Neural progenitor cell (in vitro differentiated cells): ENCODE results near the gene SEMA3D. TPM values are rescaled to one million over a fixed set of nuclear protein-coding genes. Genes with fewer than 3 reads are reported as not detected.

Experiments
- DNase-seq: peaks from one replicate; pipeline ENCODE4 v3.0.0-alpha.2; 2016; ENCODE audit warnings: low spot score
- H2AFZ ChIP-seq: fragments of 200-600 bp; sonication (generic); replicated peaks from 2 replicates; pipeline ENCODE4 v1.6.1; 2016; ENCODE audit warnings: antibody characterized with exemption
- H3F3A ChIP-seq: fragments of 200-600 bp; sonication (generic); 2 replicates; pipeline ENCODE4 v1.6.1; 2016; ENCODE audit warnings: antibody characterized with exemption, low read depth
- H3K27ac ChIP-seq: fragments of 200-600 bp; sonication (generic); 2 replicates; pipeline ENCODE4 v1.5.1; 2016; ENCODE audit warnings: mild to moderate bottlenecking
- H3K27me3 ChIP-seq: fragments of 200-600 bp; sonication (generic); 2 replicates; pipeline ENCODE4 v1.6.1; 2016; ENCODE audit warnings: mild to moderate bottlenecking, moderate library complexity
- H3K36me3 ChIP-seq: fragments of 200-600 bp; sonication (generic); 2 replicates; pipeline ENCODE4 v1.5.1; 2016
- H3K4me1 ChIP-seq: fragments of 200-600 bp; sonication (generic); 2 replicates; pipeline ENCODE4 v1.6.1; 2016; ENCODE audit warnings: mixed run types
- H3K4me2 ChIP-seq: fragments of 200-600 bp; sonication (generic); 2 replicates; pipeline ENCODE4 v1.6.1; 2016
- H3K4me3 ChIP-seq: fragments of 200-600 bp; sonication (generic); 2 replicates; pipeline ENCODE4 v1.5.1; 2016
- H3K79me2 ChIP-seq: fragments of 200-600 bp; sonication (generic); 2 replicates; pipeline ENCODE4 v1.6.1; 2016; ENCODE audit warnings: low read depth
- H3K9ac ChIP-seq: fragments of 200-600 bp; sonication (generic); 2 replicates; pipeline ENCODE4 v1.6.1; 2016
- H3K9me3 ChIP-seq: fragments of 200-600 bp; sonication (generic); 2 replicates; pipeline ENCODE4 v1.5.1; 2016; ENCODE audit warnings: low read depth
- H4K20me1 ChIP-seq: fragments of 200-600 bp; sonication (generic); 2 replicates; pipeline ENCODE4 v1.6.1; 2016; ENCODE audit warnings: low read depth
- H3K27ac Mint-ChIP-seq: 3 replicates; pipeline ENCODE4 v1.8.0; 2021; ENCODE audit warnings: mixed read lengths
- H3K27me3 Mint-ChIP-seq: 2 replicates; pipeline ENCODE4 v1.8.0; 2022; ENCODE audit warnings: low read depth, mild to moderate bottlenecking, inconsistent platforms, moderate library complexity, mixed read lengths; ENCODE audit not compliant: insufficient read depth
- H3K36me3 Mint-ChIP-seq: 3 replicates; pipeline ENCODE4 v1.8.0; 2021; ENCODE audit warnings: mixed read lengths
- H3K4me1 Mint-ChIP-seq: 3 replicates; pipeline ENCODE4 v1.8.0; 2021; ENCODE audit warnings: mixed read lengths
- H3K4me3 Mint-ChIP-seq: 3 replicates; pipeline ENCODE4 v1.8.0; 2021; ENCODE audit warnings: mild to moderate bottlenecking, moderate library complexity, mixed read lengths
- H3K9me3 Mint-ChIP-seq: 3 replicates; pipeline ENCODE4 v1.8.0; 2020; ENCODE audit warnings: mixed read lengths
- EZH2 ChIP-seq: fragments of 200-600 bp; sonication (generic); IDR thresholded peaks from 2 replicates; pipeline ENCODE4 v1.6.1; 2017; ENCODE audit warnings: antibody characterized with exemption, mild to moderate bottlenecking, moderate library complexity
- EZH2phosphoT487 ChIP-seq: fragments of 200-600 bp; sonication (generic); IDR thresholded peaks from 2 replicates; pipeline ENCODE4 v1.6.1; 2017; ENCODE audit warnings: antibody characterized with exemption
- total RNA-seq: library from RNA; depleted of rRNA; stranded (reverse); fragments of >200 nt; gene quantifications from 2 replicates; pipeline ENCODE4 v1.2.3, GENCODE V29; 2015; ENCODE audit warnings: low replicate concordance
- TF ChIP-seq, protein P1 (sequence below): fragments of 200-600 bp; sonication (generic); IDR thresholded peaks from 2 replicates; pipeline ENCODE4 v1.5.1; 2017; ENCODE audit warnings: antibody characterized with exemption, mild to moderate bottlenecking

Gene SEMA3D
- total RNA-seq, 1 donor from 2014 or later: 0.99 TPM

DNA sequence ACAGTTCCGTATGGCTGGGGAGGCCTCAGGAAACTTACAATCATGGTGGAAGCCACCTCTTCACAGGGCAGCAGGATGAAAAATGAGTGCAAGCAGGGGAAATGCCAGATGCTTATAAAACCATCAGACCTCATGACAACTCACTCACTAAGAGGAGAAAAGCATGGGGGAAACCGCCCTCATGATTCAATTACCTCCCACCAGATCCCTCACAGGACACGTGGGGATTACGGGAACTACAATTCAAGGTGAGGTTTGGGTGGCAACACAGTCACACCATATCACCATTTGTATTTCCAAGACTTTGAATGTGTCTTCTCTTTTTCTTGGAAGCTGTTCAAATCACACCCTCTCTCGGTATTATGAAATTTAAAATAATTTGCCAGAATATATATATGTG is 80.1 kb downstream of the SEMA3D start:
- no peaks in the 10 kb centered on the region for H3K9me3 Mint-ChIP-seq
- H3K27ac ChIP-seq: no peak overlapping the region

DNA sequence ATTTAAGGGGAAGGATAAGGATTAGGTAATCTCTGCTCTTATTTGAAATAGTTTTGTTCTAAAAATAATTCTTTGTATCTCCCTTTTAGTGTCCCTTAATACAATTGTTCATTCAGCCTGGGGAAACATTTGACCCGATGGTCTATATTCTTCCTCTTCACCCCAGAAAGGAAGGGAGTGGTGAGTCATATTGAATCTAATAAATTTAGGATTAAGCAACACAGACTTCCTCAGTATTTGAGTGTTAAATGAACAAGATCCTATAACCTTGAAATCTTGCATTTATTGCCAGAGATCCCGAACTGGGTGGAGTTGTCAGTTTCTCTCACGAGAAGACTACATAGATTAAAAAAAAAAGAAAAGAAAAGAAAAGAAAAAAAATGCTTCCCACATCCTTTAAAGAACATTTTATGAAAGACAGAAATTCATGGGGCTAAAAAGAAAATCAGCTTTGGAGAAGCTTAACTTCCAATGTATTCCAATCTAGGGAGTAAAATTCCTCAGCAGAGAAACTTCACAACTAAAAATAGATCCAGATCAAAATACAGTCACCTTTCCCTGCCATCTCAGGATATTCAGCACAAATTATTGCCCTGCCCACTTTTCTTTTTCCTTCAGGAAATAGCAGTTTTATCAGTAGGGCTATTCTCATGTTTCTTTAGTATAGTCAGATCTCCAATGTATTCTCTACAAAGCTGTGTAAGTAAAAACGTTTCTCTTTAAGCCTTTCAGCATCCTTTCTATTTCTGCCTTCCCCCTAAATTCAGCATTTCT is 82.2 kb downstream of the SEMA3D start:
- H3K27me3 ChIP-seq: no peaks in the 10 kb centered on the region
- no peak overlapping the region for H2AFZ ChIP-seq
- H3K9me3 ChIP-seq: no peaks in the 10 kb centered on the region
- no peaks in the 10 kb centered on the region for H3F3A ChIP-seq
- H3K9ac ChIP-seq: no peak overlapping the region
- no peaks in the 10 kb centered on the region for H3K9me3 Mint-ChIP-seq
- DNase-seq: no peak
- no peaks in the 10 kb centered on the region for H4K20me1 ChIP-seq
- H3K36me3 ChIP-seq: no peaks in the 10 kb centered on the region
- peaks cover 15% of the 10 kb centered on the region for H3K4me1 Mint-ChIP-seq
- H3K4me1 ChIP-seq: peaks cover 7% of the 10 kb centered on the region
- H3K4me3 Mint-ChIP-seq: no peak overlapping the region
- H3K27ac ChIP-seq: no peak overlapping the region
- no peak for TF ChIP-seq EZH2phosphoT487
- TF ChIP-seq, protein P1, sequence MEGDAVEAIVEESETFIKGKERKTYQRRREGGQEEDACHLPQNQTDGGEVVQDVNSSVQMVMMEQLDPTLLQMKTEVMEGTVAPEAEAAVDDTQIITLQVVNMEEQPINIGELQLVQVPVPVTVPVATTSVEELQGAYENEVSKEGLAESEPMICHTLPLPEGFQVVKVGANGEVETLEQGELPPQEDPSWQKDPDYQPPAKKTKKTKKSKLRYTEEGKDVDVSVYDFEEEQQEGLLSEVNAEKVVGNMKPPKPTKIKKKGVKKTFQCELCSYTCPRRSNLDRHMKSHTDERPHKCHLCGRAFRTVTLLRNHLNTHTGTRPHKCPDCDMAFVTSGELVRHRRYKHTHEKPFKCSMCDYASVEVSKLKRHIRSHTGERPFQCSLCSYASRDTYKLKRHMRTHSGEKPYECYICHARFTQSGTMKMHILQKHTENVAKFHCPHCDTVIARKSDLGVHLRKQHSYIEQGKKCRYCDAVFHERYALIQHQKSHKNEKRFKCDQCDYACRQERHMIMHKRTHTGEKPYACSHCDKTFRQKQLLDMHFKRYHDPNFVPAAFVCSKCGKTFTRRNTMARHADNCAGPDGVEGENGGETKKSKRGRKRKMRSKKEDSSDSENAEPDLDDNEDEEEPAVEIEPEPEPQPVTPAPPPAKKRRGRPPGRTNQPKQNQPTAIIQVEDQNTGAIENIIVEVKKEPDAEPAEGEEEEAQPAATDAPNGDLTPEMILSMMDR: no peak
- TF ChIP-seq EZH2: no peak
- no peaks in the 10 kb centered on the region for H3K27me3 Mint-ChIP-seq
- no peaks in the 10 kb centered on the region for H3K36me3 Mint-ChIP-seq
- H3K4me3 ChIP-seq: no peak overlapping the region
- no peak overlapping the region for H3K27ac Mint-ChIP-seq
- no peaks in the 10 kb centered on the region for H3K79me2 ChIP-seq
- H3K4me2 ChIP-seq: no peak overlapping the region

More for the DNA sequence above, 80.1 kb downstream of the SEMA3D start:
- no peaks in the 10 kb centered on the region for H3K79me2 ChIP-seq
- H3K27me3 ChIP-seq: no peaks in the 10 kb centered on the region
- H3K4me3 ChIP-seq: no peak overlapping the region
- H3F3A ChIP-seq: no peaks in the 10 kb centered on the region
- DNase-seq: no peak
- Mint-ChIP-seq H3K4me1 (peaks cover 15% of the 10 kb centered on the region), H3K27ac (no peak overlapping the region), H3K36me3 (no peaks in the 10 kb centered on the region), H3K4me3 (no peak overlapping the region), H3K27me3 (no peaks in the 10 kb centered on the region)
- H2AFZ ChIP-seq: no peak overlapping the region
- peaks cover 7% of the 10 kb centered on the region for H3K4me1 ChIP-seq
- no peak for TF ChIP-seq EZH2
- TF ChIP-seq, protein P1: no peak
- no peak for TF ChIP-seq EZH2phosphoT487
- no peak overlapping the region for H3K4me2 ChIP-seq
- no peak overlapping the region for H3K9ac ChIP-seq
- no peaks in the 10 kb centered on the region for H4K20me1 ChIP-seq
- no peaks in the 10 kb centered on the region for H3K9me3 ChIP-seq
- no peaks in the 10 kb centered on the region for H3K36me3 ChIP-seq

DNA sequence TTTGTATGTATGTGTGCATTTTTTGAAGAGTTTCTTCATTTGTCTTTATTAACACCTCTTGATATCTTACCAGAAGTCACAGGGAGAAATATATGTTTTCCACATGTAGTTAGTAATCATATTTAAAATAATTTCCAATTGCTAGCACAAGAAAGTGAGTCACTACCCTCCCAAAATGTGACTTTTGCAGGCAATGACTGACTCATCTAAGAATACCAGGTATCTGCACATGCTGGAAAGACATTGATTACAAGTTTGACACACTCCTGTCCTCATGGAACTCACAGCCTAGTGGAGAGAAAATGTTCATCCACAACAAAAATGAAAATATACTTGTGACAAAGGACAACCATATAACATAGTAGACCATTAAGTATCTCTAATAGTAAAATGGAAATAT is 82.9 kb downstream of the SEMA3D start:
- H3K79me2 ChIP-seq: no peaks in the 10 kb centered on the region
- DNase-seq: no peak
- H3K36me3 ChIP-seq: no peaks in the 10 kb centered on the region
- H3K9me3 ChIP-seq: no peaks in the 10 kb centered on the region
- TF ChIP-seq EZH2phosphoT487 (no peak), EZH2 (no peak)
- TF ChIP-seq, protein P1: no peak
- H3K9ac ChIP-seq: no peak overlapping the region
- Mint-ChIP-seq H3K36me3 (no peaks in the 10 kb centered on the region), H3K4me3 (no peak overlapping the region), H3K27me3 (no peaks in the 10 kb centered on the region), H3K4me1 (peaks cover 15% of the 10 kb centered on the region), H3K27ac (no peak overlapping the region), H3K9me3 (no peaks in the 10 kb centered on the region)
- no peaks in the 10 kb centered on the region for H3K27me3 ChIP-seq
- peaks cover 7% of the 10 kb centered on the region for H3K4me1 ChIP-seq
- no peak overlapping the region for H3K4me2 ChIP-seq
- H3K27ac ChIP-seq: no peak overlapping the region
- no peaks in the 10 kb centered on the region for H4K20me1 ChIP-seq
- no peaks in the 10 kb centered on the region for H3F3A ChIP-seq
- no peak overlapping the region for H3K4me3 ChIP-seq
- H2AFZ ChIP-seq: no peak overlapping the region
